ENCODE measurements around the gene EREG. TPM values are rescaled to one million over a fixed set of nuclear protein-coding genes. Genes with fewer than 3 reads are reported as not detected.
A peak's percentile ranks its signal among the peaks of the same experiment; 100 is the strongest.

EREG gene
- total RNA-seq, 1 donor from 2014 or later = 0.30 TPM

DNA sequence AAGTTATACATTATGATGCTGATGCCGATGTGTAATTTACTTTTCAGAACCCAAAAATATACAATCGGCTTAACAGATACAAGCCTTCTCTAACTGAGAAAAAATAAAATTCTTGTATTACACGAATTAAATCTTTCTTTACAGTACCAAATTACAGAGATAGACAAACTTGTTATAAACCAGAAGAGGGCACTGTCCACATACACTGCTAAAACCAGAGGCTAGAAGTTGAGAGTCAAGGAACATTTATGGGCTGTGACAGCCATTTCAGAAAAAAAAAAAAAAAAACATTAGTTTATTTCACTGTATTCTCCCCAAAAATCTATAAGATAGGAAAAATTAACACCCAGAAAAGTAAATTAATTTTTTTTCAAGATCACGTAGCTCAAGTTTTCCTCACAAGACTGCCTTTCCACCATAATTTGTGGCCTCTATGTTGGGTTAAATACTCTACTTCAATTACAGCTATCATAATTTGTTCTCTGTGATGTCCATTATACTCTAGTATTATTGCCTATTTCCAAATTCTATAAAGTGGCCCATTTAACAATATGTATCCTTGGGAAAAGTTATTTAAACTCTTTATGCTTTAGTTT is 12.0 kb downstream of the EREG start:
- no peak overlapping the region for H3K27ac Mint-ChIP-seq (ENCODE audit: unreplicated experiment)
- H3K4me3 Mint-ChIP-seq (ENCODE audit: unreplicated experiment) = no peak overlapping the region

DNA sequence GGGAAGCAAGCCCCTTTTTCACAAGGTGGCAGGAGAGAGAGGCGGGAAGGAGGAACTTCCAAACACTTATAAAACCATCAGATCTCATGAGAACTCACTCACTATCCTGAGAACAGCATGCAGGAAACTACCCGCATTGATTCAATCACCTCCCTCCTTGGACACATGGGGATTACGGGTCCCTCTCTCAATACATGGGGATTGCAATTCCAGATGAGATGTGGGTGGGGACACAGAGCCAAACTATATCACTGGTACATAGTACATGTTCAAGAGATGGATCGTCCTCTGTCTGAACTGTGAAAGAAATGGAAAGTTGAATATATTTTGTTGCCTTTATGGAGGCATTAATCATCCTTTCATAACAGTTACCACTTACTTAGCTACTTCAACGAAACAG is 12.8 kb downstream of the EREG start:
- Histone ChIP-seq H3K9me3 (ENCODE audit: insufficient read depth, low read depth, low read length) (no peaks in the 10 kb centered on the region), H3K36me3 (ENCODE audit: insufficient read depth, low read length) (no peaks in the 10 kb centered on the region), H3K9ac (ENCODE audit: low read length) (no peak overlapping the region), H3K27ac (ENCODE audit: low read depth, low read length) (no peak overlapping the region), H3K4me2 (ENCODE audit: low read length) (no peak overlapping the region), H3K79me2 (ENCODE audit: insufficient read depth, low read length) (no peaks in the 10 kb centered on the region), H3K4me3 (ENCODE audit: insufficient read depth, low read depth, low read length) (no peak overlapping the region), H3K4me1 (ENCODE audit: insufficient read depth, low read length) (peaks cover 10% of the 10 kb centered on the region), H4K20me1 (ENCODE audit: insufficient read depth, low read length) (no peaks in the 10 kb centered on the region), H2AFZ (ENCODE audit: low read depth, low read length) (no peak overlapping the region), H3K27me3 (ENCODE audit: insufficient read depth, low read length) (no peaks in the 10 kb centered on the region)
- FAIRE-seq = no peak
- Mint-ChIP-seq H3K27ac (ENCODE audit: unreplicated experiment) (no peak overlapping the region), H3K27me3 (ENCODE audit: low read depth, unreplicated experiment) (peaks cover 2% of the 10 kb centered on the region), H3K9me3 (ENCODE audit: unreplicated experiment) (no peaks in the 10 kb centered on the region), H3K36me3 (ENCODE audit: low read depth, unreplicated experiment) (no peaks in the 10 kb centered on the region), H3K4me1 (ENCODE audit: low read depth, unreplicated experiment) (peaks cover 5% of the 10 kb centered on the region), H3K4me3 (ENCODE audit: unreplicated experiment) (no peak overlapping the region)
- TF ChIP-seq, protein P1, sequence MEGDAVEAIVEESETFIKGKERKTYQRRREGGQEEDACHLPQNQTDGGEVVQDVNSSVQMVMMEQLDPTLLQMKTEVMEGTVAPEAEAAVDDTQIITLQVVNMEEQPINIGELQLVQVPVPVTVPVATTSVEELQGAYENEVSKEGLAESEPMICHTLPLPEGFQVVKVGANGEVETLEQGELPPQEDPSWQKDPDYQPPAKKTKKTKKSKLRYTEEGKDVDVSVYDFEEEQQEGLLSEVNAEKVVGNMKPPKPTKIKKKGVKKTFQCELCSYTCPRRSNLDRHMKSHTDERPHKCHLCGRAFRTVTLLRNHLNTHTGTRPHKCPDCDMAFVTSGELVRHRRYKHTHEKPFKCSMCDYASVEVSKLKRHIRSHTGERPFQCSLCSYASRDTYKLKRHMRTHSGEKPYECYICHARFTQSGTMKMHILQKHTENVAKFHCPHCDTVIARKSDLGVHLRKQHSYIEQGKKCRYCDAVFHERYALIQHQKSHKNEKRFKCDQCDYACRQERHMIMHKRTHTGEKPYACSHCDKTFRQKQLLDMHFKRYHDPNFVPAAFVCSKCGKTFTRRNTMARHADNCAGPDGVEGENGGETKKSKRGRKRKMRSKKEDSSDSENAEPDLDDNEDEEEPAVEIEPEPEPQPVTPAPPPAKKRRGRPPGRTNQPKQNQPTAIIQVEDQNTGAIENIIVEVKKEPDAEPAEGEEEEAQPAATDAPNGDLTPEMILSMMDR (IDR thresholded peaks at IDR 0.05; ENCODE audit: insufficient read depth, low read depth, low read length) = no peak
- no peak for TF ChIP-seq EZH2 (IDR thresholded peaks at IDR 0.05; ENCODE audit: insufficient read depth, low read length)
- no peak for DNase-seq (ENCODE audit: low read depth)

More for the DNA sequence above, 12.0 kb downstream of the EREG start:
- no peak for TF ChIP-seq EZH2 (IDR thresholded peaks at IDR 0.05; ENCODE audit: insufficient read depth, low read length)
- TF ChIP-seq, protein P1 (IDR thresholded peaks at IDR 0.05; ENCODE audit: insufficient read depth, low read depth, low read length) = peak; percentile 55
- Histone ChIP-seq H3K27ac (ENCODE audit: low read depth, low read length) (no peak overlapping the region), H3K79me2 (ENCODE audit: insufficient read depth, low read length) (no peaks in the 10 kb centered on the region), H2AFZ (ENCODE audit: low read depth, low read length) (no peak overlapping the region), H3K9ac (ENCODE audit: low read length) (no peak overlapping the region), H3K9me3 (ENCODE audit: insufficient read depth, low read depth, low read length) (no peaks in the 10 kb centered on the region), H3K36me3 (ENCODE audit: insufficient read depth, low read length) (no peaks in the 10 kb centered on the region), H3K4me2 (ENCODE audit: low read length) (no peak overlapping the region), H3K4me1 (ENCODE audit: insufficient read depth, low read length) (peaks cover 10% of the 10 kb centered on the region), H4K20me1 (ENCODE audit: insufficient read depth, low read length) (no peaks in the 10 kb centered on the region), H3K4me3 (ENCODE audit: insufficient read depth, low read depth, low read length) (no peak overlapping the region), H3K27me3 (ENCODE audit: insufficient read depth, low read length) (no peaks in the 10 kb centered on the region)
- Mint-ChIP-seq H3K9me3 (ENCODE audit: unreplicated experiment) (no peaks in the 10 kb centered on the region), H3K27me3 (ENCODE audit: low read depth, unreplicated experiment) (peaks cover 2% of the 10 kb centered on the region), H3K36me3 (ENCODE audit: low read depth, unreplicated experiment) (no peaks in the 10 kb centered on the region), H3K4me1 (ENCODE audit: low read depth, unreplicated experiment) (peaks cover 5% of the 10 kb centered on the region)
- DNase-seq (ENCODE audit: low read depth) (peak; percentile 41), FAIRE-seq (no peak)

DNA sequence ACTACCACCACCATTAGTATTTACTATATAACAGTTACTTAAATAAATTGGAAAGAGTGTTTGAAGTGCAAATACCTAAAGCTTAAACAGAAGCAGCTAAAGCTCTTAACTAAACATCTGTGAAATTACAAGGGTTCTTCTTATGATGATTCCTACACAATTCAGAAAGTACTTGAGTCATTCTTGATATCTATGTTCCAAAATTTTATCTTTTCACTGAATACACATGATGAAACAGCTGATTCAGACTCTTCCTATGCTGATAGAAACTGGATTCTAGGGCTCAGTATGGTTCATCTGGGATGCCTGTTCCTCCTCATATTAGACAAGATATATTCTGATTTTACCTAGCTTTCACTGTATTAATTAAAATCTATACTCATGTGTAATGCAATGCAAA is 13.6 kb downstream of the EREG start:
- Histone ChIP-seq H2AFZ (ENCODE audit: low read depth, low read length) (no peak overlapping the region), H3K79me2 (ENCODE audit: insufficient read depth, low read length) (no peaks in the 10 kb centered on the region)

More for the DNA sequence above, 13.6 kb downstream of the EREG start:
- Histone ChIP-seq H4K20me1 (ENCODE audit: insufficient read depth, low read length) (no peaks in the 10 kb centered on the region), H3K36me3 (ENCODE audit: insufficient read depth, low read length) (no peaks in the 10 kb centered on the region), H3K4me2 (ENCODE audit: low read length) (no peak overlapping the region), H3K4me3 (ENCODE audit: insufficient read depth, low read depth, low read length) (no peak overlapping the region), H3K9ac (ENCODE audit: low read length) (no peak overlapping the region), H3K27ac (ENCODE audit: low read depth, low read length) (no peak overlapping the region), H3K27me3 (ENCODE audit: insufficient read depth, low read length) (no peaks in the 10 kb centered on the region), H3K4me1 (ENCODE audit: insufficient read depth, low read length) (peaks cover 10% of the 10 kb centered on the region), H3K9me3 (ENCODE audit: insufficient read depth, low read depth, low read length) (no peaks in the 10 kb centered on the region)
- Mint-ChIP-seq H3K27me3 (ENCODE audit: low read depth, unreplicated experiment) (peaks cover 2% of the 10 kb centered on the region), H3K4me1 (ENCODE audit: low read depth, unreplicated experiment) (peaks cover 5% of the 10 kb centered on the region), H3K4me3 (ENCODE audit: unreplicated experiment) (no peak overlapping the region), H3K9me3 (ENCODE audit: unreplicated experiment) (no peaks in the 10 kb centered on the region), H3K36me3 (ENCODE audit: low read depth, unreplicated experiment) (no peaks in the 10 kb centered on the region), H3K27ac (ENCODE audit: unreplicated experiment) (no peak overlapping the region)
- DNase-seq (ENCODE audit: low read depth) (peak; percentile 6), FAIRE-seq (peak; percentile 32)
- TF ChIP-seq, protein P1 (IDR thresholded peaks at IDR 0.05; ENCODE audit: insufficient read depth, low read depth, low read length) = no peak
- no peak for TF ChIP-seq EZH2 (IDR thresholded peaks at IDR 0.05; ENCODE audit: insufficient read depth, low read length)

Measured in astrocyte (in vitro differentiated cells and primary cell).